Ascending aorta (tissue), 2 donors: ENCODE results near the gene MCEE. TPM values are rescaled to one million over a fixed set of nuclear protein-coding genes. Genes with fewer than 3 reads are reported as not detected.
"Not testable (repeated sequence)": the region's sequence is repeated elsewhere in the genome, so short reads cannot be mapped to it uniquely, and the experiment has no call there.

Experiments used
- DNase-seq, 2 donors: peaks; one replicate each; pipeline ENCODE4 v3.0.0-alpha.2; 2019; ENCODE audit warnings: low spot score in 2 of 2
- H3K27ac ChIP-seq, 2 donors: fragments of 200-600 bp; sonication (generic); one replicate each; pipeline ENCODE4 v1.5.1; 2016 to 2017; ENCODE audit warnings: mild to moderate bottlenecking in 1 of 2
- H3K27me3 ChIP-seq: fragments of 200-600 bp; sonication (generic); one replicate; pipeline ENCODE4 v1.5.1; 2017
- H3K36me3 ChIP-seq, 2 donors: fragments of 200-600 bp; sonication (generic); one replicate each; pipeline ENCODE4 v1.5.1; 2016
- H3K4me1 ChIP-seq, 2 donors: fragments of 200-600 bp; sonication (generic); one replicate each; pipeline ENCODE4 v1.5.1; 2016 to 2017; ENCODE audit warnings: mild to moderate bottlenecking in 1 of 2
- H3K4me3 ChIP-seq, 2 donors: fragments of 200-600 bp; sonication (generic); one replicate each; pipeline ENCODE4 v1.5.1; 2016 to 2017; ENCODE audit warnings: mild to moderate bottlenecking in 1 of 2
- H3K9me3 ChIP-seq, 2 donors: fragments of 200-600 bp; sonication (generic); one replicate each; pipeline ENCODE4 v1.5.1; 2016
- CTCF ChIP-seq, 3 experiments: fragments of 200-600 bp in 2 of 3; fragments of 450-650 bp in 1 of 3; sonication (generic) in 2 of 3; IDR thresholded peaks; one replicate each; pipeline ENCODE4 v1.5.1; 2016 to 2019; ENCODE audit warnings: antibody characterized with exemption in 3 of 3, mild to moderate bottlenecking in 1 of 3, moderate library complexity in 1 of 3
- intact Hi-C: fragments of 100-400 bp; cut with DNase I; formaldehyde crosslinking; loops from one replicate; pipeline ENCODE4 v1.15.1; 2023
- total RNA-seq: library from RNA; depleted of rRNA; stranded (reverse); fragments of >200 nt; gene quantifications from one replicate; pipeline ENCODE4 v1.1.0, GENCODE V29; 2016

Gene MCEE
- total RNA-seq, 1 donor from 2014 or later = 2.0 TPM

GRCh38 chr2:71150082-71150816 is 20.2 kb upstream of the MCEE start:
- no peaks in the 10 kb centered on the region for H3K4me1 ChIP-seq
- no peaks in the 10 kb centered on the region for H3K9me3 ChIP-seq
- H3K27ac ChIP-seq = no peak overlapping the region
- no peaks in the 10 kb centered on the region for H3K27me3 ChIP-seq
- H3K36me3 ChIP-seq = peaks cover 46 to 54% of the 10 kb centered on the region in 2 donors
- H3K4me3 ChIP-seq = no peak overlapping the region
- DNase-seq = no peak
- TF ChIP-seq CTCF (IDR thresholded peaks at IDR 0.05) = no peak
- intact Hi-C loops = no loop called here

GRCh38 chr2:71148506-71149063 is 18.6 kb upstream of the MCEE start:
- Histone ChIP-seq H3K4me1 (no peaks in the 10 kb centered on the region), H3K27ac (no peak overlapping the region), H3K27me3 (no peaks in the 10 kb centered on the region), H3K9me3 (no peaks in the 10 kb centered on the region), H3K36me3 (peaks cover 56 to 71% of the 10 kb centered on the region in 2 donors), H3K4me3 (no peak overlapping the region)
- no peak for DNase-seq
- intact Hi-C loops = no loop called here
- TF ChIP-seq CTCF (IDR thresholded peaks at IDR 0.05) = no peak

- peaks cover 69 to 94% of the 10 kb centered on the region in 2 donors for H3K36me3 ChIP-seq
- H3K9me3 ChIP-seq = no peaks in the 10 kb centered on the region
- no peak overlapping the region for H3K4me3 ChIP-seq
- H3K27me3 ChIP-seq = no peaks in the 10 kb centered on the region
- no peak for DNase-seq
- no peak for TF ChIP-seq CTCF (IDR thresholded peaks at IDR 0.05)
- intact Hi-C loops = no loop called here
- H3K4me1 ChIP-seq = no peaks in the 10 kb centered on the region
- no peak overlapping the region for H3K27ac ChIP-seq
These were observed 13.8 kb upstream of the MCEE start for GRCh38 chr2:71143782-71144181.

- no peak for TF ChIP-seq CTCF (IDR thresholded peaks at IDR 0.05)
- Histone ChIP-seq H3K4me1 (peaks cover 0 to 10% of the 10 kb centered on the region in 2 donors), H3K9me3 (no peaks in the 10 kb centered on the region), H3K36me3 (peaks cover 50 to 68% of the 10 kb centered on the region in 2 donors), H3K27me3 (no peaks in the 10 kb centered on the region), H3K4me3 (no peak overlapping the region), H3K27ac (no peak overlapping the region)
- DNase-seq = no peak
- intact Hi-C loops = no loop called here
These were observed 6.1 kb upstream of the MCEE start for GRCh38 chr2:71136174-71136573.

GRCh38 chr2:71133603-71134002 is 3.6 kb upstream of the MCEE start:
- Histone ChIP-seq H3K4me1 (peaks cover 0 to 13% of the 10 kb centered on the region in 2 donors), H3K9me3 (no peaks in the 10 kb centered on the region), H3K36me3 (peaks cover 30 to 47% of the 10 kb centered on the region in 2 donors), H3K27ac (no peak overlapping the region), H3K27me3 (no peaks in the 10 kb centered on the region), H3K4me3 (no peak overlapping the region)
- intact Hi-C loops = no loop called here
- TF ChIP-seq CTCF (IDR thresholded peaks at IDR 0.05) = no peak
- no peak for DNase-seq

GRCh38 chr2:71131387-71132166 is 1.5 kb upstream of the MCEE start:
- H3K9me3 ChIP-seq, H3K27ac ChIP-seq, DNase-seq, H3K27me3 ChIP-seq: not testable (repeated sequence)
- H3K4me3 ChIP-seq = peak overlapping the region; percentile 66 to 72
- intact Hi-C loops = loop anchor here (2.0 kb wide), 1 partner anchor 137 kb away; the partner anchor contains the start of gene TEX261
- H3K36me3 ChIP-seq = peaks cover 16 to 30% of the 10 kb centered on the region in 2 donors
- H3K4me1 ChIP-seq = peaks cover 0 to 17% of the 10 kb centered on the region in 2 donors
